Ascending aorta (tissue), 2 donors: ENCODE data around the gene ADGRA1. TPM values are rescaled to one million over a fixed set of nuclear protein-coding genes. Genes with fewer than 3 reads are reported as not detected.

Experiments
- DNase-seq, 2 donors: peaks; one replicate each; pipeline ENCODE4 v3.0.0-alpha.2; 2019; ENCODE audit warnings: low spot score in 2 of 2
- H3K27ac ChIP-seq, 2 donors: fragments of 200-600 bp; sonication (generic); one replicate each; pipeline ENCODE4 v1.5.1; 2016 to 2017; ENCODE audit warnings: mild to moderate bottlenecking in 1 of 2
- H3K27me3 ChIP-seq: fragments of 200-600 bp; sonication (generic); one replicate; pipeline ENCODE4 v1.5.1; 2017
- H3K36me3 ChIP-seq, 2 donors: fragments of 200-600 bp; sonication (generic); one replicate each; pipeline ENCODE4 v1.5.1; 2016
- H3K4me1 ChIP-seq, 2 donors: fragments of 200-600 bp; sonication (generic); one replicate each; pipeline ENCODE4 v1.5.1; 2016 to 2017; ENCODE audit warnings: mild to moderate bottlenecking in 1 of 2
- H3K4me3 ChIP-seq, 2 donors: fragments of 200-600 bp; sonication (generic); one replicate each; pipeline ENCODE4 v1.5.1; 2016 to 2017; ENCODE audit warnings: mild to moderate bottlenecking in 1 of 2
- H3K9me3 ChIP-seq, 2 donors: fragments of 200-600 bp; sonication (generic); one replicate each; pipeline ENCODE4 v1.5.1; 2016
- intact Hi-C: fragments of 100-400 bp; cut with DNase I; formaldehyde crosslinking; loops from one replicate; pipeline ENCODE4 v1.15.1; 2023
- total RNA-seq: library from RNA; depleted of rRNA; stranded (reverse); fragments of >200 nt; gene quantifications from one replicate; pipeline ENCODE4 v1.1.0, GENCODE V29; 2016
- TF ChIP-seq, protein P1 (sequence below), 3 experiments: fragments of 200-600 bp in 2 of 3; fragments of 450-650 bp in 1 of 3; sonication (generic) in 2 of 3; IDR thresholded peaks; one replicate each; pipeline ENCODE4 v1.5.1; 2016 to 2019; ENCODE audit warnings: antibody characterized with exemption in 3 of 3, mild to moderate bottlenecking in 1 of 3, moderate library complexity in 1 of 3

Gene ADGRA1
- total RNA-seq, 1 donor from 2014 or later = not detected

DNA sequence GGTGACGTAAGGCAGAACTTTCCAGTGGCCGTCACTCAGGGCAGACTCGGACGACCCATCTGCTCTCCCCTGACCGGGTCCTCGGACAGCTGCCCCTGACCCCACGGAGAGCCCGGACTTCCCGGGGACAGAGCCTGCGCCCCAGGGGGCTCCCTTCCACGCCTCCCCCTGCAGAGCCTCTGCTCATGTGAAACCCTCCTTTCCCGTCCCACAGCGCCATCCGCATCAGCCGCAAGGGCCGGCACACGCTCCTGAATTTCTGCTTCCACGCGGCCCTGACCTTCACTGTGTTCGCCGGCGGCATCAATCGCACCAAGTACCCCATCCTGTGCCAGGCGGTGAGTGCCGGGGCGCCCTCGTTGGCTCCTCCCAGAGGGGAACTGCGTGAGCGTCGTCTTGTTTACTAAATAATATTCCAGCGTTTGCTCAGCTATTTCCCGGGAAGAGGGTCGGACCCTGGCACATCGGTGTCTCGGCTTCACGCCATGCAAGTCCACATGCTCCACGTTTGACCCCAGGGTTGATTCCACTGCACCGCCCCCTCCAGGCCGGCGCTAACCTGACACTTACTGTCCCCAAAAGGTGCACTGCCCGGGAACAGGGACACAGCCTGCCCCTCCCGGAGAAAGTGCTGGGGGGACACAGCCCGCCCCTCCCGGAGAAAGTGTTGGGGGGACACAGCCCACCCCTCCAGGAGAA lies 10.9 kb downstream of the ADGRA1 start:
- intact Hi-C loops = no loop called here
- TF ChIP-seq, protein P1, sequence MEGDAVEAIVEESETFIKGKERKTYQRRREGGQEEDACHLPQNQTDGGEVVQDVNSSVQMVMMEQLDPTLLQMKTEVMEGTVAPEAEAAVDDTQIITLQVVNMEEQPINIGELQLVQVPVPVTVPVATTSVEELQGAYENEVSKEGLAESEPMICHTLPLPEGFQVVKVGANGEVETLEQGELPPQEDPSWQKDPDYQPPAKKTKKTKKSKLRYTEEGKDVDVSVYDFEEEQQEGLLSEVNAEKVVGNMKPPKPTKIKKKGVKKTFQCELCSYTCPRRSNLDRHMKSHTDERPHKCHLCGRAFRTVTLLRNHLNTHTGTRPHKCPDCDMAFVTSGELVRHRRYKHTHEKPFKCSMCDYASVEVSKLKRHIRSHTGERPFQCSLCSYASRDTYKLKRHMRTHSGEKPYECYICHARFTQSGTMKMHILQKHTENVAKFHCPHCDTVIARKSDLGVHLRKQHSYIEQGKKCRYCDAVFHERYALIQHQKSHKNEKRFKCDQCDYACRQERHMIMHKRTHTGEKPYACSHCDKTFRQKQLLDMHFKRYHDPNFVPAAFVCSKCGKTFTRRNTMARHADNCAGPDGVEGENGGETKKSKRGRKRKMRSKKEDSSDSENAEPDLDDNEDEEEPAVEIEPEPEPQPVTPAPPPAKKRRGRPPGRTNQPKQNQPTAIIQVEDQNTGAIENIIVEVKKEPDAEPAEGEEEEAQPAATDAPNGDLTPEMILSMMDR (IDR thresholded peaks at IDR 0.05) = no peak
- Histone ChIP-seq H3K9me3 (no peaks in the 10 kb centered on the region), H3K4me1 (no peaks in the 10 kb centered on the region), H3K27ac (no peak overlapping the region), H3K27me3 (no peaks in the 10 kb centered on the region), H3K36me3 (no peaks in the 10 kb centered on the region), H3K4me3 (no peak overlapping the region)
- no peak for DNase-seq

DNA sequence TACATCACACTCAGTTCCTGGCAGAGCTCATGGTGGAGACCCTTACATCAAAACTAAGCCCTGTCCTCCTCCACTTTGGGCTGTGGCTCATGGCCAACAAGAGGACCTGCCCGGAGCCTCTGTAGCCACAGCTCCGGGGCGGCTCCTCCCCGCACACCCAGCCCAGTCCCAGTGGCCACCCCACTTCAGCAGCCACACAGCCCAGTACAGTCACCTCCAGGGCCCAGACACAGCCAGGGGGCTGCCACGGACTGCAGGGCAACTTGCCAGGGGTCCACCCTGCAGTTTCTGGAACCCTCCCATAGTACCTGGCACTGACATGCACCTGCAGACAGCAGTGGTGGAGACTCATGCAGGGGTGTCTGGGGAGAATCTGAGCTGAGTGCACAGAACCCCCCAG lies 11.8 kb downstream of the ADGRA1 start:
- Histone ChIP-seq H3K36me3 (no peaks in the 10 kb centered on the region), H3K27ac (no peak overlapping the region), H3K27me3 (no peaks in the 10 kb centered on the region), H3K4me1 (no peaks in the 10 kb centered on the region), H3K9me3 (no peaks in the 10 kb centered on the region), H3K4me3 (no peak overlapping the region)
- DNase-seq = no peak
- intact Hi-C loops = no loop called here
- TF ChIP-seq, protein P1 (IDR thresholded peaks at IDR 0.05) = no peak

DNA sequence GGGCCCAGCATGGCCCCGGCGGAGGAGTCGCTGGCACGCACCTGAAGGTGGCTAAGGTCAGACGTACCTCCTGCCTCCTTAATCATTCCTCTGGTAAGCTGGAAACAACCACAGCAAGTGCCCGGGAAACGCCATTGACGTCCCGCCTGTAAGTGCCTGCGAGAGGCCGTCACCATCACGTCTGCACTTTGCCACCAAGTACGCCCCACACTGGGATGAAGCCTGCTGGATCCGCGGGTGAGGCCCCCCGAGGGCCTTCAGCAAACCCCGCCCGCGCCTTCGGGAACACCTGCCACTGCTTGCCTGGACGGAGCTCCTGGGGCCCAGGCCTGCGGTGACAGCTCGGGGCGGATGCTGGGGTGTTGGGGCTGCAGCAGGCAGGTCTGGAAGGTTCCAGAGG lies 12.5 kb downstream of the ADGRA1 start:
- H3K4me3 ChIP-seq = no peak overlapping the region
- no peak for DNase-seq
- H3K9me3 ChIP-seq = no peaks in the 10 kb centered on the region
- intact Hi-C loops = no loop called here
- no peaks in the 10 kb centered on the region for H3K27me3 ChIP-seq
- no peak overlapping the region for H3K27ac ChIP-seq
- TF ChIP-seq, protein P1 (IDR thresholded peaks at IDR 0.05) = no peak
- no peaks in the 10 kb centered on the region for H3K36me3 ChIP-seq
- H3K4me1 ChIP-seq = no peaks in the 10 kb centered on the region

DNA sequence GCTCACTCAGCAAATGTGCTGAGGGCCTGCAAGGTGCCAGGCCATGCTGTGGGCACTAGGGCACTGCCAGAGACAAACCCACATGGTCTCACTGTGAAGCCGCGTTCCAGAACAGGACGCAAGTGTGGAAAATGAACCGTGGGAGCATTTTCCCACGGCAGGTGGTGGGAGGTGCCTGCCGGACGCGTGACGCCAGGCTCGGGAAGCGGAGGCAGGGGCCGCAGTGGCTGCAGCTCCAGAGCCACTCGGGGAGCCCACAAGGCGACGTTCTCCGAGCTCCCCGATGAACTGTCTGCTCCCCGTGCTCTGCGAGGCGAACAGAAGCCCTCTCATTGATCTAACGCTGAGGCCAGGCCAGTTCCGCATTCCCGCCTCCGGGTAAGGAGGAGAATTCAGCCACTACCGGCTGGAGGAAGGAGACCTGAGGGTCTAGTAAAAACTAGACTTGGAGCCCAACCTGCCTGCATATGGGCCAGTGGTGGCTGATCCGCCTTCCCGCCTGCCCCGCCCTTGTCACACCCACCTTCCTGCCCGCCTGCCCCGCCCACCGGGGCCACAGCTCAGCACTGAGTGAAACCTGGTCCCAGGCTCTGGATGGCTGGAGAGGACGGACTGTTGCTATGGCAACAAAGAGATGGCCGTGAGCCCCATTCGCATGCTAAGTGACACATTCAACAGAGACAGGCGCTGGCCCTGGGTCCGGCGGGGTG lies 13.1 kb downstream of the ADGRA1 start:
- no peak for DNase-seq
- intact Hi-C loops = no loop called here
- no peak overlapping the region for H3K4me3 ChIP-seq

DNA sequence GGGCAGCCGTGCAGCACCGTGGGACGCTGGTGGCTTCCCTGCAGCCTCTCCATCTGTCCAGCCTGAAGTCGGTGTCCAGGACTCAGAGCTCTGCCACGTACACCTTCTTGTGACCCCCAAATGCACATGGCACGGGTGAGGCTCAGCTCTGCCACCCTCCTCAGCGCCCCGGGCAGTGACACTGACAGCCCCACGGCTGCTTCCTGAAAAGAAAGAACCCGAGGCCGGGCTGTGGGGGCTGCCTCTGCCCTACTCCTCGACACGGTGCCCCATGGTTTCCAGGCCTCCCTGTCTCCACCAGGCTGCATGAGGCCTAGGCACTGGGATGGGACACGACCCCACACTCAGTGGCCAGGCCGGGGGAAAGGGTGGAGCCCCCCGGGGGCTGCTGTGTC lies 13.7 kb downstream of the ADGRA1 start:
- intact Hi-C loops = no loop called here
- TF ChIP-seq, protein P1 (IDR thresholded peaks at IDR 0.05) = no peak
- Histone ChIP-seq H3K27ac (no peak overlapping the region), H3K4me1 (no peaks in the 10 kb centered on the region), H3K27me3 (no peaks in the 10 kb centered on the region), H3K4me3 (no peak overlapping the region), H3K36me3 (no peaks in the 10 kb centered on the region), H3K9me3 (no peaks in the 10 kb centered on the region)
- no peak for DNase-seq

More for the DNA sequence above, 13.1 kb downstream of the ADGRA1 start:
- Histone ChIP-seq H3K27me3 (no peaks in the 10 kb centered on the region), H3K36me3 (no peaks in the 10 kb centered on the region), H3K4me1 (no peaks in the 10 kb centered on the region), H3K27ac (no peak overlapping the region), H3K9me3 (no peaks in the 10 kb centered on the region)
- TF ChIP-seq, protein P1 (IDR thresholded peaks at IDR 0.05) = no peak
